ENCODE results near the gene STEEP1. TPM values are rescaled to one million over a fixed set of nuclear protein-coding genes. Genes with fewer than 3 reads are reported as not detected.

The STEEP1 gene
- polyA plus RNA-seq (2014; cell fraction: cytosol; rRNA removed) = 55.5 and 57.3 TPM in 2 replicates
- polyA plus RNA-seq (2014; cell fraction: nucleus; rRNA removed) = 34.0 and 39.6 TPM in 2 replicates

DNA sequence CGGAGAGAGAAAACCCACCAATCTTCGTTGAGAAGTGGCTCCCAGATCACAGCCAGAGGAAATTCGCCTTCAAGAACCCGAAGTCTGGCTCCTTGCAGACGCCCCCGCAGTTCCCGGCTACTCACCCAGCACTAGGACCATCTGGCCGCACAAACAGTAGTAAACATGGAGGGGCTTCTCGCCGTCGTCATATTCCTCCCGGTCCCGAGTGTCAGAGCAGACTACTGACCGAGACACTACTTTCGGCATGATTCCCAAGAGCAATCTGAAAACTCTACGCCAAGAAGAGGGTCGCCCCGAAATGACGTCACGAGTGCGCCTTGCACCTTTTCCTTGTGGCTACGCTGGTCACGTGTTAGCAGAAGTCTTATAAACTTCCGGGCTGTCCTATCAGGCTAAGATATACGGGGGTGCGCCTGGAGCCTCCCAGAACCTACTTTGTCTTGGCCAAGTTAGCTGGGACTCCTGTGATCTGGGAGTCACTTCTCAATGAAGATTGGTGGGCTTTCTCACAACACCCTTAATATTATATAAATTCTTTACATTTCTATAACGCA lies at the start of gene STEEP1:
TSS of gene STEEP1 (minus strand) at position 303 of the 557 bp plus-strand sequence. CDS start at position 249, 54 bp downstream.
- peak; percentile 95 for DNase-seq (ENCODE audit: low spot score)

DNA sequence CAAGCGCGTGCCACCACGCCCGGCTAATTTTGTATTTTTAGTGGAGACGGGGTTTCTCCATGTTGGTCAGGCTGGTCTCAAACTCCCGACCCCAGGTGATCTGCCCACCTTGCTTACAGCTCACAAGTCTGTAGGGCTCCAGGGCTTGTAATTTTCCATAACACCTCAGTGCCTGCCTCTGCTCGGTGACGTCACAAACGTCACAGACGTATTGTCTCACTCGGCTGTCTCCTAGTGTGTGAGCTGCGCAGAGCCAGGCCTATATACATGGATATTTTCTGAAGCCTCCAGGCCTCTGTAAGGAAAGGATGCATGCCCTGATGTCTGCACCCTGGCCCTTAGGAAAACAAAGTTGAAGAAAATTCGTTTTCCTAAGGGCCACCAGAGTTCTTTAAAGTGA lies 49.6 kb upstream of the STEEP1 start:
- DNase-seq (ENCODE audit: low spot score) = no peak

DNA sequence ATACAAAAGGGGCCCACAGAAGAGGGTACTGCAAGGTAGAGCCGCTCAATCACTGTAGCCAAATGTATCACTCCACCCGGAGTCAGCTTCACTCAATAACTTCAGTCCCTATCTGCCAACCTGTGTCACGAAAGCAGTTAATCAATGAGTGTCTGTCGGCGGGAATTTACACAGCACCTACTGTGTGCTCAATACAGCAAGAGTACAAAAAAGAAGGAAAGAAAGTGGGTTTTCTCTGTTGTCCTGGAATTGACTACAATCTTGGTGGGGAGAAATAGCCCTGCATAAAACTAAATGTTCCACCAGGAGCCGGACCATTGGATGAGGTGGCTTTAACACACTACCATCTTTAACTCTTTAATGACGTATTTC lies 41.8 kb upstream of the STEEP1 start:
- no peak for DNase-seq (ENCODE audit: low spot score)

DNA sequence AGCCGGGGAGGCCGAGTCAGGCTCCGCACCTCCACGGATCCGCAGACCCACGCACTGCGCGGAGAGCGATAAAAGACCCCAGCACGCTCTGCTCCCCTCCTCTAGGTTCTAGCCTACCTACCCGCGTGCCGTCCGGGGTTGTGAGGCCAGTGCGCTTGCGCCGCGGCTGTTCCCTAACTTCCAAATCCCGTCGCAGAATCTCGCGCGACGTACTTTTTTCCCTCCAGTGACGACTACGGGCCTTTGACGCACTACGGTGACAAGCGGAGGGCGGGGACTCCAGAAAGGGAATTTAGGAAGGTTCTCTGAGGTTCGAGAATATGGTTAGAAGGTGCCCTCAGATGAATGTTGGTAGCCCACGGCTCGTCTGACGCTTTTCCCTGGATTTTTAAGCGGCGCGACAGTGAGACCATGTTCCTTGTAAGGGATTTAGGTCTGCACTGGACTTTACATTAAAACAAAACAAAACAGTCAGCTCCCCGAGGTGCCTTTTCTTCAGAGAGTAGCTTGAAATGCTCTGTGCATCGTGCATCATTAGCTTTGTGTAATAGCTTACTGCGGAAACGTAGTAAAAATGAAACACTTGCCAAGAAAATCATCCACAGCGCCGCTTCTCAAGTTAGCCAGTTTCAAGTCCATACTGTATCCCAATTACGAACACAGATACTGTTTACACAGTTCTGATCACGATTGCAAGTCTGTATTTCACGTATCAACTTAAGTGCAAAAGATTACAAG lies 41.2 kb upstream of the STEEP1 start, which contains the start of gene NKRF:
TSS of gene NKRF (minus strand) at position 145 of the 738 bp plus-strand sequence.
- peak; percentile 92 for DNase-seq (ENCODE audit: low spot score)

DNA sequence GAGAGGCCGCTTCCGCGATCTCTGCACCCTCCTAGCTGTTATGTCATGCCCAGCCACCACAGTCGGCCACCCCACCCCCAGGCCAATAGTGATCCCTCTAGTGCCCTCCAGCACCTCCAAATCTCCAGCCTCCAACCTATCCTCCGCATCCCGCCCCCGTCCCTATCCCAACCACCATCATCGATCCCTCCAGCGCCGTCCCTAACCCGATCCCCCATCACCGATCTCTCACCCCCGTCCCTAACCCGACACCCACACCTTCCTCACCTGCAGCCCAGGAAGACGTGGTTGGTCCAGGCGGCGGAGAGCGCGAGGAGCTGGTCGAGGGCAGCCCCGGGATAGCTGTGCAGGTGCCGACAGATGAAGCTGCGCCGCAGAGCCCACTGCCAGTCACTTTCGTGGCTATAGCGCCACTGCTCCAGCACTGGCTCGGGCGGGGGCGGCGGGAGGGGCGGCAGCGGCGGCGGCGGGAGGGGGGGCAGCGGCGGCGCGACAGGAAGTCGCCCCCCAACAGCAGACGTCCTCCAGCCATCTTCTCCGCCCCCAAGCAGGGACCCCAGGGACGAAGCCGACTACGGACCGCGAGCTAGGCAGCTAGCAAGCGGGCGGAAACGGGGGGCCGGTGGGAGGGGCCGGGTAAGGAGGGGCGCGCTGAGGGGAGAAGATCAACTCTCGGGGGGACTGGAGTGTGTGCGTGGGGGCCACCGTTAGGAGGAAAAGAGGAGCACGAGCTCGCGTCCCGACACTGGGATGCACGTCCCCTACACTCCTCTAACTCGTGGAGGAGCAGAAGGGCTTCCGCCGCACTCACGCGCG lies 40.5 kb upstream of the STEEP1 start:
- DNase-seq (ENCODE audit: low spot score) = peak; percentile 3

DNA sequence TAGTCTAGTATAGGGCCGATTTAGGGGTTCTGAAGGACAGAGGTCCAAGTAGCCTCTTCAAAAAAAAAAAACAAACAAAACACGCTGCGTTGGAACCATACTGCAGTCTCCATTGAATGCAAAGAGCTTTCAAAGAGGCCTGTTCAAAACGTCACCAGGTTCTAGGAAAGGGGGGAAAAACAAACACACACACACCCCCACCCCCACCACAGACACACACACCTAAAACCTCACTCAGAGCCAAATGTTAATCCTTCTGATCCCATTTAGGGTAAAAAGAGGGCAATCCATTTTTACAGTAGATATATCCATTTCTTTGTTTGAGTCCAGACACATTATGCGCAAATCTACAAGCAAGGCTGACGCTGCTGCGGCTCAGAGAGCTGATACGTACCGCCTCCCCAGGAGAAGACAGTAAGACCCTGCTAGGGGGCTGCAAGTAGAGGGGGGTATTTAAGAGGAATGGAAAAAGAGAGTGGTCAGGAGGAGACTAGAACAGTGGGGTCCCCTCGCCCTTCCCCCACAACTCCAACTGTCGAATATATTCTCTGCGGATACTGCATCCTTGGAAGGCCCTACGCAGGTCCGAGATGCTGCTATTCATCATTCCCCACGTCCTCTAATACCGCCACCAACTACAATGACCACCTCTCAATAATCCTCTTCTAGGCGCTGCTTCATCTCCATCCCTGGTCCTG lies 39.7 kb upstream of the STEEP1 start:
- no peak for DNase-seq (ENCODE audit: low spot score)

DNA sequence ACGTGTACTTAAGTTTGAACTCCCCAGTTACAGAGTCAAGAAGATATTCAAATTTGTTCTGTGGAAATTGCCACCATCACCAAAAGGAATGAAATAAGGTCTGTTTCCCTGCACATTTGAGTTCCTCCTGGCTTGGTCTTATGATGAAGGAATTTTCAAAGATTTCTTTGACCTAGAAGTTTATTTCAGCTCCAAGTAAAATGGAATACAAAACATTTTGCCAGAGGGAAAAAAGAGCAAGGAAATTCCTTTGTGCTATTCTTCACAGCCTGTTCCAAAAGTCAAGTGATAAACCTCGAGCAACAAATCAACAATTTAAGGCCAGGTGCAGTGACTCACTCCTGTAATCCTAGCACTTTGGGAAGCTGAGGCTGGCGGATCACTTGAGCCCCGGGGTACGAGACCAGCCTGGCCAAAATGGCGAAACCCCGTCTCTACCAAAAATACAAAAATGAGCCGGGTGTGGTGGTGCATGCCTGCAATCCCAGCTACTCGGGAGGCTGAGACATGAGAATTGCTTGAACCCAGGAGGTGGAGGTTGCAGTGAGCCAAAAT lies 37.6 kb upstream of the STEEP1 start:
- no peak for DNase-seq (ENCODE audit: low spot score)

DNA sequence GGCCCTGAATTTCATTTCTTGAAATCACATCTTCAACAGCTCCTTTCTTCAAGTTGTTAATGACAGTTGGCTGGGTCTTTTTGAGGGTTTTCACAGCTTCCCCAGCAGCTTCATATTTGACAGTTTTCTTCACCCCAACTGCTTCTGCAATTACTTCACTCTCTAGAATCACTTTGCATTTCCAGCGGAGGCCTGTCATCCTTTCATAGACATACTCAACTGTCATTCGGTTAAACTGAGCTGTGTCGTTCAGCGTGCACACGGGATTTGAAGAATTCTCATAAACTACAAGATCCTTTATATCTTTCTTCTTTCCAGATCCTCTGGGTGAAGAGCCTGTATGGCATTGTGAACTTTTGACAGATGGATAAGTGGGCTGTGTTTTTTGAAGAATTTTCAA lies 24.6 kb upstream of the STEEP1 start:
- no peak for DNase-seq (ENCODE audit: low spot score)

DNA sequence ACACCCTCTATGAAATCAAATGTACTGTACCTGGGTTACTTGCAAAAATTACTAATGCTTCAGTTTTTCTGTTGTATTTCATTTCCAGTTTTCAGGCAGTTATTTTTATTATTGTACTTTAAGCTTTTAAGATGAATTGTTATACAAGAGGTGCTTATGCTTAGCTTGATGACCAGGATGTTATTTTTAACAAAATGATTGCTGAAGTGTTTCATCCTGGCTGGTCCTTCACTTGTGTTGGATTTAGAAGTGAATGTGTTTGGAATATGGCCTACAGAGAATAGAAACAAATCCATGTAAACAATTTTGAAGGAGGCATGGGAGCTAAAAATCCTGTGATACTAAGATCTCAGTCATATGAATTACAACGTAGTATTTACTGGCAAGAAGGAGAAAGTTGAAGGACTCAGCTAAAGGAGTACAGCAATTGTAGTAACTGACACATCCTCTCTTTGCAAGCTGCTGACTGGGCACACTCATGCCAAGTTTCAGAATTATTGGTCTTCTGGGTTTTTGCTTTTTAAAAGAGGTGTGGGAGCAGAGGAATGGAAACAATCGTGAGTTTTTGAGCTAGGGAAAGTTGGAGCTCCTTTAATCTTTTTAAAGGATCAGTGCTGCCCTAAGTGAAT lies 18.3 kb upstream of the STEEP1 start:
- DNase-seq (ENCODE audit: low spot score) = no peak

DNA sequence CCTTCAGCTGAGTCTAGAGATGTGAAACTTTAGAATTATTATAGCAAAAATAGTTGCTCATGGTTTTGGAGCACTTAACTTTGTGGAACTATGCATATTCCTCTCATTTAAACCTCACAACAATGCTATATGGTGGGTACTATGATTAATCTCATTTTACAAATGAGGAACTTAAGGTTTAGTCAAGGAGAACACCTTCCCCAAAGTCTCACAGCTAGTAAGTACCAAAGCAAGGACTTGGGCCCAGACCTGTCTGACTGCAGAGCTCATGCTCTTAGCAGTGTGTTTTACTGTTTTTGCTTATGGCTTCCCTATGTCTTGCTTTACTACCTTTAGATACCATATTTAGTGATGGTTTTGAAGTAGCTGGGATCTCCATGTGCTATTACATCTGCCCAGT lies 14.2 kb upstream of the STEEP1 start:
- DNase-seq (ENCODE audit: low spot score) = no peak

DNA sequence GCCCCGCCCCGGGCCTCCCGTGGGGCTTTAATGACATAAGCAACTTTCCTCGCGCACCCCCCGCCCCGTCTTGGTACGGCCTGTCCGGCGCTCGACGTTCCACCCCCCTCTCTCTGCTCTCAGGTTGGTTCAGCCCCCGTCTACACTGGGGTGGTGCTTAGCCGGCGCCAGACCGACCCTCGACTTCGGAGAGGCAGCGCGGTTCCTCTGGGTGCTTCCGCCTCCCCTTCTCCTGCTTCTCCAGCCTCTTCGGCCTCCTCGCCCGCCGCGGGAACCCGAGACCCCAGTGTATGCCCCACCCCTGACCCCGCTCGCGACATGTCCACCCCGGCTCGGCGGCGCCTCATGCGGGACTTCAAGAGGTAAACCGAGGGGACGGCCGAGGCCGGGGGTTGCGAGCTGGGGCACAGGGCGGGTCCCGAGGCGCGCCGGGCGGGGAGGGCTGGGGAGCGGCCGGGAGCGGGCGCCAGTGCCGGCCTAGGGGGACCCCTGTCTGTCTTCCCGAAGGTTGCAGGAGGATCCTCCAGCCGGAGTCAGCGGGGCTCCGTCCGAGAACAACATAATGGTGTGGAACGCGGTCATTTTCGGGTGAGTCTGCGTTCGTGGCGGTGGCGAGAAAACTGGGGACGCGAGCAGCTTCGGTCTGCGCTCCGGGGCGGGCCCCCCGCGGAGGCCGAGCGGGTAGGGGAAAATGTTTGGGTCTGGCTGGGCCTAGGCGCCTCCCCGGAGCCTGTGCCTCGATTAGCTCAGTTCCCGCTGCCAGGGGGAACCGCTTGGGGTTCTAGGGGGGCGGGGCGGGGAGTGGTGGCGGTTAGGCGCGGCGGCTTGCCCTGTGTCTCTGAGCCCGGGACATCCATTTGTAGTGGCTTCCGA lies 9.4 kb upstream of the STEEP1 start, which contains the start of gene UBE2A:
TSS of gene UBE2A (plus strand) at position 170 of the 873 bp plus-strand sequence. CDS start at position 319, 149 bp downstream.
- DNase-seq (ENCODE audit: low spot score) = peak; percentile 87

DNA sequence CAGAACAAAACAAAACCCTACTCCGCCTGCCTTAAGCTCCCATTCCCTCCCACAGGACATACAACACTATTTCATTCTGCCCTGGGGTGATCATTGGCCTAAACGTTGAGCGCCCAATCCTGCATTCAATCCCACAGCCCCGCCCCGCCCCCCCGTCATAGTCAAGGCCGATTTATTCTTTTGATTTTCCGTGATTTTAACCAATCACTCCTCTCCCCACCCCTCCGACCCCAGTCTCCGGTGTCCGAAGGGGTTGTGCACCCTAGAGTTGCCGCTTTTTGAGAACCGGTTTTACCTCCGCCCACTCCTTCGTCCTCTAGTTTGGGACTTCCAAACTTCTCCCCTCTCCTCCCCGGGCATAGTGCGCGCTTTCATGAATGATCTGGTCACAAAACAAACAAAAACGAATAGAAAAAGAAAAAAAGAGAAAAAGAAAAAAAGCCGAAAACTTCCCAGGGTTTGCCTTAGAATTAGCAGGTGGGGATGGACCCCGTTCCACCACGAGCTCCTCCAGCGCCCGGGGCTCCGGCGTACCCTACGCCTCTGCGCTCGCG lies 8.7 kb upstream of the STEEP1 start:
- DNase-seq (ENCODE audit: low spot score) = no peak

DNA sequence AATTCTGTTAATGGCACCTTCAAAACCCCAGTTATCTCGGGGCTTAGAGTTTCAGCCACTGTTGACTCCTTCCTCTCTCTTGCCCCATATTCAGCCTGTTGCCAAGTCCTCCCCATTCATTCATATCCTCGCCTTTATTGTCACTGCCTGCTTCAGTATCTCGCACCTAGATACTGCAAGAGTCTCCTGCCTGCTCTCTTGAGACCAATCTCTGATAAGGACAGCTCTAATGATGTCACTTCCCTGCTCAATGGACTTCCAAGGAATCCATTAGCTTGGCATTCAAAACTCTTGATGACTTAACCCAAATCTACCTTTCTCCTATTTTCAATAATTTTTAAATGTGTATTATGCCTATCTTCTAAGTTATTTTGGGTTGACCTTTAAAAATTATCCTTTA lies 8.0 kb upstream of the STEEP1 start:
- no peak for DNase-seq (ENCODE audit: low spot score)

DNA sequence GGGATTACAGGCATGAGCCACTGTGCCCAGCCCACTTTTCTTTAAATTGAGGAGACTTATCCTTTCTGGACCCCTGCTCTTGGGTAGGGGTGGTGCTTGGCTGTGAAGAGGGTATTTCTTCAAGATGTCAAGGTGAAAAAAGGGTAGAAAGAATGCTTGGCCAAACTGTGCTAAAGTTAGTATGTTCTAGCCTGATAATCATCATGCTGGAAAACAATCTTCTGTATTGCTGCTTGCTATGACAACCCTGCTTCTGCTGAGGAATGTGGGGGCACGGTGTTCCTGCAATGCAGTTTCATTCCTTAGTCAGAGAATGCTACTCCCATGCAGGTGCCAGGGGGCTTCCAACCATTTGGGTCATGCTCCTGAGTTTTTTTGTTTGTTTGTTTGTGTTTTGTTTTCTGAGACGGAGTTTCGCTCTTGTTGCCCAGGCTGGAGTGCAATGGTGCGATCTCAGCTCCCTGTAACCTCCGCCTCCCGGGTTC lies 5.2 kb upstream of the STEEP1 start:
- no peak for DNase-seq (ENCODE audit: low spot score)

DNA sequence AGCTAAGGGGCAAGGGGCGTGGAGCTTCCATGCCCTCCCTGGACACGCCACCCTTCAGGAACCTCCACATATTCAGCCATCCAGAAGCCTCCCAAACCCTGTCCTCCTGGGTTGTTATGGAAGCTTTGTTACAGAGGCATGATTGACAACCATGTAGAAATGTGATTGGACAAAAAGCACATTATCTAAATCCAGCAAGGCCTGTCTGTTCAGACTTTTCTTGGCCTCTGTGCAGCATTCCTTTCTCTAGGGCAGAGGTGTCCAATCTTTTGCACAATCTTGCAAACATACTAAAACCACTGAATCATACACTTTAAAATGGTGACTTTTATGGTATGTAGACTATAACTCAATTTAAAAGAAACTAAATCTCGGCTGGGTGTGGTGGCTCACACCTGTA lies 12.7 kb downstream of the STEEP1 start:
- DNase-seq (ENCODE audit: low spot score) = no peak

DNA sequence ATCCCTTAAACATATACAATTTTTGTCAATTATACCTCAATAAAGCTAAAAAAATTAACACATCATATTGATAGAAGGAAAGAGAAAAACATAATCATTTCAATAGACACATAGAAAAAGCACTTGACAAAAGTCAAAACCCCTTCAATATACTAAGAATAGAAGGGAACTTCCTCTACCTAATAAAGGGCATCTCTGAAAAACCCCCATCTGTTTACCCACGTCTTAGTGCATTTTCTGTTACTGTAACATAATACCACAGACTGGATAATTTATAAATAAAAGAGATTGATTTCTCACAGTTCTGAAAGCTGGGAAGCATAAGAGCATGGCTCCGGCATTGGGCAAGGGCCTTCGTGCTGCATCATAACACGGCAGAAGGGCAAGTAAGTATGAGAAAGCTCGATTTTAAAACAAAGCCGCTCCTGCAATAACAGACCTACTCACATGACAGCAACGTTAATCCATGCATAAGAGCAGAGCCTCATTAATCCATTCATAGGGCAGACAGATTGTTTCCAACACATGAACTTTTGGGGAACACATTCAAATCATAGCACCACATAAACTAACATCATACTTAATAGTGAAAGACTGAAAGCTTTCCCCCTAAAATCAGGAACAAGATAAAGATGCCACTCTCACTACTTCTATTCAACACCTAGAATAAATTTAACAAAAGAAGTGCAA lies 15.7 kb downstream of the STEEP1 start:
- DNase-seq (ENCODE audit: low spot score) = no peak

DNA sequence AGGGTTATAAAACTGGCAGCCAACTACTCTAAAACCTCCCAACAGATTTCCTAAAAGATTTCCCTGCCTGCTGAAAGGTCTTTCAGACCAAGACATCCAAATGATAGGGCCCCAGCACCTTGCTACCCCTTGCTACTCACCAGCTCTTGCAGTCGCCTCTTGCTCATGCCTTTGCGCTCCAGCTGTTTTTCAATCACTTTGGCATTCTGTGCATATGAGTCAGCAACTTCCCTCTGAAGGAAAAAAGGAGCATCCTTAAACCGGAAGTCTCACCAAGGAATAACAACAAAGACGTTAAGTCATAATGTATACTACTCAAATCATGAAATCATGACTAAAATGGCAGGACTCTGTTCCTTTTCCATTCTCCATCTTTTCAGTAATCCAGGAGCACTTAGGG lies 24.0 kb downstream of the STEEP1 start:
- DNase-seq (ENCODE audit: low spot score) = no peak

DNA sequence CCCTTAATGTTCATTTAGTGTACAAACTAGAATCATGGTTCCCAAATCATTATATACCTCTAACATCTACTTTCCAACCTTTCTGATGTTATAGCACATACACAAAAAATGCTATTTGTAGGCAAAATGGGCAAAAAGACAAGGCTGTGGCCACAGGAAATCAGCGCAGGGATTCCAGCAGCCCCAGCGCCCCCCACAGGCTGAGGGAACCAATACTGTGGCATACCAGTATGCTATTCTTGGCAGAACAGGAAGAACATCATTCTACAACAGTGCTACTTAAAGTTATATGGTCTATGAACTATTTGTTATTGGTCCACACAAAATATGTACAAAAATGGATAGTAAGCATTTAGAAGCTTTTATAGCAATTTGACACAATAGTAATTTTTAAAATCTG lies 25.3 kb downstream of the STEEP1 start:
- DNase-seq (ENCODE audit: low spot score) = no peak

DNA sequence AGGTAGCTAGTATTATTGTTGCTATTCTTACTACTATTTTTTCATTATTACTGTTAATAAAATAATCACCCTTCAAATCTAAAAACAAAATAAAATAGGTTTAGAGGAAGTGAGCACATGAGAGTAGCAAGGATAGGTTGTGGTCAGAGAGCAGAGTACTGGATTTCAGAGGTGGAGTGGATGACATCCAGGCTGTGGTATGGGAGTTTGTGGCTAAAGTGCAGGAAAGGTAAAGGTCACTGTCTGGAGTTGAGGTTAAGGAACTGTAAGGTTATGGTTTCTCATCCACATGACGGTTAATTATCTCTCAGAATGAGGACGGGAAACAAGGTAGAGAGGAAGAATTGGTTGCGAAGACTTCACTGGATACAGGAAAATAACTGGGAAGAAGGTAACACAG lies 27.7 kb downstream of the STEEP1 start:
- DNase-seq (ENCODE audit: low spot score) = no peak
